DND-41 (cell line): ENCODE results near the gene TMEM253.

ENCODE experiments used
- ATAC-seq: fragments of 200-7000 bp; cut with Tn5 transposase; 3 replicates; pipeline ENCODE4 v1.9.1; 2021; ENCODE audit warnings: low read depth; ENCODE audit not compliant: insufficient read depth
- DNase-seq: peaks from one replicate; pipeline ENCODE4 v3.0.0-alpha.2; 2020
- H2AFZ ChIP-seq: 2 replicates; pipeline ENCODE4 v1.6.0; 2012; ENCODE audit warnings: low read depth, low read length
- H3K27ac ChIP-seq: 2 replicates; pipeline ENCODE4 v1.5.1; 2012; ENCODE audit warnings: low read length, inconsistent platforms
- H3K27me3 ChIP-seq: fragments of 200-600 bp; sonication (generic); 2 replicates; pipeline ENCODE4 v1.6.0; 2012; ENCODE audit warnings: low read length, mild to moderate bottlenecking, inconsistent platforms; ENCODE audit not compliant: insufficient read depth, poor library complexity
- H3K36me3 ChIP-seq: 2 replicates; pipeline ENCODE4 v1.5.1; 2012; ENCODE audit warnings: low read length, inconsistent platforms; ENCODE audit not compliant: insufficient read depth
- H3K4me1 ChIP-seq: 2 replicates; pipeline ENCODE4 v1.5.1; 2012; ENCODE audit warnings: mild to moderate bottlenecking, low read length; ENCODE audit not compliant: insufficient read depth
- H3K4me2 ChIP-seq: 2 replicates; pipeline ENCODE4 v1.6.0; 2012; ENCODE audit warnings: mild to moderate bottlenecking, moderate library complexity, low read length, inconsistent platforms; ENCODE audit not compliant: insufficient read depth
- H3K4me3 ChIP-seq, 2 experiments: fragments of 200-600 bp in 1 of 2; shearing (Covaris generic) in 1 of 2; 2 replicates each; pipeline ENCODE4 v1.5.1; 2012 to 2016; ENCODE audit warnings: inconsistent platforms in 2 of 2, low read length in 2 of 2, mild to moderate bottlenecking in 2 of 2, low read depth in 1 of 2, moderate library complexity in 1 of 2
- H3K79me2 ChIP-seq: 2 replicates; pipeline ENCODE4 v1.6.0; 2012; ENCODE audit warnings: low read length, inconsistent platforms; ENCODE audit not compliant: insufficient read depth
- H3K9ac ChIP-seq: 2 replicates; pipeline ENCODE4 v1.6.0; 2012; ENCODE audit warnings: low read depth, mild to moderate bottlenecking, inconsistent platforms, low read length, moderate library complexity
- H3K9me3 ChIP-seq: 2 replicates; pipeline ENCODE4 v1.5.1; 2012; ENCODE audit warnings: low read length, moderate library complexity, mild to moderate bottlenecking, inconsistent platforms; ENCODE audit not compliant: insufficient read depth, severe bottlenecking
- H4K20me1 ChIP-seq: 2 replicates; pipeline ENCODE4 v1.6.0; 2012; ENCODE audit warnings: low read length; ENCODE audit not compliant: insufficient read depth
- CTCF ChIP-seq: IDR thresholded peaks from 2 replicates; pipeline ENCODE4 v1.5.1; 2012; ENCODE audit warnings: borderline replicate concordance, low read length, moderate library complexity, mild to moderate bottlenecking; ENCODE audit not compliant: poor library complexity, severe bottlenecking; ENCODE audit errors: extremely low read depth
- EZH2 ChIP-seq: IDR thresholded peaks from 3 replicates; pipeline ENCODE4 v1.6.1; 2012; ENCODE audit warnings: borderline replicate concordance, low read depth, mild to moderate bottlenecking, moderate library complexity, low read length, inconsistent platforms; ENCODE audit not compliant: severe bottlenecking

The TMEM253 gene

GRCh38 chr14:21093018-21093417 is 7.8 kb upstream of the TMEM253 start:
- DNase-seq (no peak), ATAC-seq (no peak)
- Histone ChIP-seq H3K27me3 (no peaks in the 10 kb centered on the region), H2AFZ (no peak overlapping the region), H3K36me3 (peaks cover 29% of the 10 kb centered on the region), H3K4me2 (no peak overlapping the region), H3K9me3 (no peaks in the 10 kb centered on the region), H3K27ac (no peak overlapping the region), H3K4me1 (peaks cover 13% of the 10 kb centered on the region), H3K4me3 (no peak overlapping the region), H4K20me1 (peaks cover 2% of the 10 kb centered on the region), H3K79me2 (no peaks in the 10 kb centered on the region), H3K9ac (no peak overlapping the region)
- TF ChIP-seq EZH2: no peak
- no peak for TF ChIP-seq CTCF

GRCh38 chr14:21093769-21094681 is 6.8 kb upstream of the TMEM253 start:
- Histone ChIP-seq H3K9me3 (no peaks in the 10 kb centered on the region), H3K79me2 (no peaks in the 10 kb centered on the region), H3K4me2 (no peak overlapping the region), H3K27ac (no peak overlapping the region), H3K4me3 (no peak overlapping the region), H2AFZ (no peak overlapping the region), H3K9ac (no peak overlapping the region), H3K4me1 (peaks cover 18% of the 10 kb centered on the region), H4K20me1 (no peaks in the 10 kb centered on the region; the same call in none of the 2 replicates), H3K36me3 (peaks cover 29% of the 10 kb centered on the region), H3K27me3 (no peaks in the 10 kb centered on the region)
- DNase-seq (no peak), ATAC-seq (no peak)
- no peak for TF ChIP-seq CTCF
- no peak for TF ChIP-seq EZH2

DNA sequence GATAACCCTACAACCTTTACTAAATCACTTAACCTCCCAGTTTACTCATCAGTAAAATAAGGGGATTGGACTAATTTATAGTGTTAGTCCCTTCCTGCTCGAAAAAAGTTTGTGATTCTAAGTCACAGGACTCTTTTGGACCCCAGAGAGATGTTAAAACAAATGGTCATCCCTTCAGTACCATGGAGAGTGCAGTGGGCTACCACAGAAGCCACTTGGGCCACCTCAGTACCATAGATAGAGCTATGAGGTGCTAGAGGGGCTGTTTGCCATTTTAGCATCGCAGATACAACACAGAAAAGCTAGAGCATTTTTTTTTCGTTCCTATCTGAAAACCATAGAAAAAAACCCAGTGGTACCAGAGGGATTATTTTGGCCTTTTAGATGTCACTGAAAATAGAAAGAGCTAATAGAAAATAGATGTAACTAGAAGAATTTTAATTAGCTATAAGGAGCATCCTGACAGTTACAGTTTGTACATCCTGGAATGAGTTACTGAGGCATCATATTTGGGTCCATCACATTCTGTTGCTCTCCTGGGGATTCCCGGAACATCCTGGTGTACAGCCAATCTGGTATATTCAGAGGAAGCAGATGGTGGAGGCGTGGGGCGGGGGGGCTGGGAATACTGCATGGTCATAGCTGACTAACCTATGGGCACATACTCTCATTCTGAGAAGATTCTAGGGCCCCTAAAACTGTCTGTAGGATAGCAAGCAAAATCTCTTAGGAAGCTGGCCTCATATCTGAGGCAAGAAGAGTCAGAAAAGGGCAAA is 5.2 kb upstream of the TMEM253 start:
- H3K36me3 ChIP-seq: peaks cover 24% of the 10 kb centered on the region
- TF ChIP-seq CTCF (no peak), EZH2 (no peak)
- no peak overlapping the region for H2AFZ ChIP-seq
- no peaks in the 10 kb centered on the region for H3K79me2 ChIP-seq
- ATAC-seq (no peak), DNase-seq (no peak)
- H3K9ac ChIP-seq: no peak overlapping the region
- H3K27ac ChIP-seq: no peak overlapping the region
- H3K27me3 ChIP-seq: no peaks in the 10 kb centered on the region
- no peak overlapping the region for H3K4me2 ChIP-seq
- H4K20me1 ChIP-seq: no peaks in the 10 kb centered on the region; the same call in none of the 2 replicates
- no peaks in the 10 kb centered on the region for H3K9me3 ChIP-seq
- peaks cover 33% of the 10 kb centered on the region for H3K4me1 ChIP-seq
- no peak overlapping the region for H3K4me3 ChIP-seq
